Measurements from ENCODE around the gene APEX2.
"Not testable (repeated sequence)": the region's sequence is repeated elsewhere in the genome, so short reads cannot be mapped to it uniquely, and the experiment has no call there.

APEX2 gene

DNA sequence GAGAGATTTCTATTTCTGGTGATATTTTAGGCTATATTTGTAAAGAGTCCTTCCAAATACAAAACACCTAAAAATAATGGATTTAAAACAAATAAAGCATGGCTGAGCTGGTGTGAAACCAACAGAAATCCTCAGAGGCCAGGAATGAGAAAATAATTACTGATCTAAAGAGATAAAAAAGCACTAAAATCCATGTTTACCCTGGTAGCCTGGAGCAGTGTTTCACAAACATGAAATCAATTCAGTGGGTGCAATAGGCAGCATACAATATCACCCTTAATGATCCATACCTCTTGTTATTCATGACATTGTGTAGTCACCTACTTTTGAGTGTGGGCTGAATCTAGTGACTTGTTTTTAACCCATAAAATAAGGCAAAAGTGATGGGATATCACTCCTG, 20.7 kb upstream of the APEX2 start:
- no peak overlapping the region for H2AFZ ChIP-seq (ENCODE audit: low read depth, low read length)
- H3K4me2 ChIP-seq (ENCODE audit: insufficient read depth, low read length), result no peak overlapping the region
- H3K36me3 ChIP-seq (ENCODE audit: insufficient read depth, low read length), result no peaks in the 10 kb centered on the region
- no peaks in the 10 kb centered on the region for H4K20me1 ChIP-seq (ENCODE audit: insufficient read depth, low read length)
- ATAC-seq (ENCODE audit: insufficient read depth, low read depth) (no peak), DNase-seq (no peak)
- H3K27ac ChIP-seq (ENCODE audit: low read length), result no peak overlapping the region
- H3K27me3 ChIP-seq (ENCODE audit: insufficient read depth, low read length, poor library complexity), result no peaks in the 10 kb centered on the region
- H3K9ac ChIP-seq (ENCODE audit: low read depth, low read length), result no peak overlapping the region
- TF ChIP-seq EZH2 (IDR thresholded peaks at IDR 0.05; ENCODE audit: borderline replicate concordance, low read depth, low read length, severe bottlenecking), result no peak
- TF ChIP-seq, protein P1, sequence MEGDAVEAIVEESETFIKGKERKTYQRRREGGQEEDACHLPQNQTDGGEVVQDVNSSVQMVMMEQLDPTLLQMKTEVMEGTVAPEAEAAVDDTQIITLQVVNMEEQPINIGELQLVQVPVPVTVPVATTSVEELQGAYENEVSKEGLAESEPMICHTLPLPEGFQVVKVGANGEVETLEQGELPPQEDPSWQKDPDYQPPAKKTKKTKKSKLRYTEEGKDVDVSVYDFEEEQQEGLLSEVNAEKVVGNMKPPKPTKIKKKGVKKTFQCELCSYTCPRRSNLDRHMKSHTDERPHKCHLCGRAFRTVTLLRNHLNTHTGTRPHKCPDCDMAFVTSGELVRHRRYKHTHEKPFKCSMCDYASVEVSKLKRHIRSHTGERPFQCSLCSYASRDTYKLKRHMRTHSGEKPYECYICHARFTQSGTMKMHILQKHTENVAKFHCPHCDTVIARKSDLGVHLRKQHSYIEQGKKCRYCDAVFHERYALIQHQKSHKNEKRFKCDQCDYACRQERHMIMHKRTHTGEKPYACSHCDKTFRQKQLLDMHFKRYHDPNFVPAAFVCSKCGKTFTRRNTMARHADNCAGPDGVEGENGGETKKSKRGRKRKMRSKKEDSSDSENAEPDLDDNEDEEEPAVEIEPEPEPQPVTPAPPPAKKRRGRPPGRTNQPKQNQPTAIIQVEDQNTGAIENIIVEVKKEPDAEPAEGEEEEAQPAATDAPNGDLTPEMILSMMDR (IDR thresholded peaks at IDR 0.05; ENCODE audit: borderline replicate concordance, extremely low read depth, low read length, poor library complexity, severe bottlenecking), result no peak
- H3K79me2 ChIP-seq (ENCODE audit: insufficient read depth, low read length), result no peaks in the 10 kb centered on the region
- no peak overlapping the region for H3K4me3 ChIP-seq (ENCODE audit: low read depth in 1 of 2, low read length in 2 of 2)
- H3K4me1 ChIP-seq (ENCODE audit: insufficient read depth, low read length), result no peaks in the 10 kb centered on the region
- H3K9me3 ChIP-seq (ENCODE audit: insufficient read depth, low read length, severe bottlenecking), result no peaks in the 10 kb centered on the region

GRCh38 chrX:54980334-54980733, 19.8 kb upstream of the APEX2 start:
- ATAC-seq (ENCODE audit: insufficient read depth, low read depth), result no peak
- Histone ChIP-seq H3K4me2 (ENCODE audit: insufficient read depth, low read length) (no peak overlapping the region), H3K9me3 (ENCODE audit: insufficient read depth, low read length, severe bottlenecking) (no peaks in the 10 kb centered on the region), H3K27ac (ENCODE audit: low read length) (no peak overlapping the region), H3K79me2 (ENCODE audit: insufficient read depth, low read length) (no peaks in the 10 kb centered on the region), H3K27me3 (ENCODE audit: insufficient read depth, low read length, poor library complexity) (no peaks in the 10 kb centered on the region), H3K4me1 (ENCODE audit: insufficient read depth, low read length) (no peaks in the 10 kb centered on the region), H3K36me3 (ENCODE audit: insufficient read depth, low read length) (no peaks in the 10 kb centered on the region), H4K20me1 (ENCODE audit: insufficient read depth, low read length) (no peaks in the 10 kb centered on the region), H2AFZ (ENCODE audit: low read depth, low read length) (no peak overlapping the region), H3K4me3 (ENCODE audit: low read depth in 1 of 2, low read length in 2 of 2) (no peak overlapping the region), H3K9ac (ENCODE audit: low read depth, low read length) (no peak overlapping the region)
- DNase-seq, result no peak
- no peak for TF ChIP-seq EZH2 (IDR thresholded peaks at IDR 0.05; ENCODE audit: borderline replicate concordance, low read depth, low read length, severe bottlenecking)
- TF ChIP-seq, protein P1 (IDR thresholded peaks at IDR 0.05; ENCODE audit: borderline replicate concordance, extremely low read depth, low read length, poor library complexity, severe bottlenecking), result no peak

DNA sequence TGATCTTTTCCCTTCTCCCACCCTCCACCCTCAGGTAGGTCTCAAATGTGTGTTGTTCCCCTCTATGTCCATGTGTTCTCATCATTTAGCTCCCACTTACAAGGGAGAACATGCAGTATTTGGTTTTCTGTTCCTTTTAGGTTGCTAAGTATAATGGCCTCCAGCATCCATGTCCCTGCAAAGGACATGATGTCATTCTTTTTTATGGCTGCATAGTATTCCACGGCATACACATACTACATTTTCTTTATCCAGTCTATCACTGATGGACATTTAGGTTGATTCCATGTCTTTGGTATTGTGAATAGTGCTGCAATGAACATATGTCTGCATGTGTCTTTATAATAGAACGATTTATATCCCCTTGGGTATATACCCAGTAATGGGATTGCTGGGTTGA, 16.9 kb upstream of the APEX2 start:
- H3K36me3 ChIP-seq (ENCODE audit: insufficient read depth, low read length); H3K27ac ChIP-seq (ENCODE audit: low read length); H3K9me3 ChIP-seq (ENCODE audit: insufficient read depth, low read length, severe bottlenecking); H3K4me3 ChIP-seq (ENCODE audit: low read depth in 1 of 2, low read length in 2 of 2); H3K4me1 ChIP-seq (ENCODE audit: insufficient read depth, low read length); DNase-seq; H2AFZ ChIP-seq (ENCODE audit: low read depth, low read length); ATAC-seq (ENCODE audit: insufficient read depth, low read depth); H4K20me1 ChIP-seq (ENCODE audit: insufficient read depth, low read length); H3K4me2 ChIP-seq (ENCODE audit: insufficient read depth, low read length); H3K9ac ChIP-seq (ENCODE audit: low read depth, low read length); H3K27me3 ChIP-seq (ENCODE audit: insufficient read depth, low read length, poor library complexity); H3K79me2 ChIP-seq (ENCODE audit: insufficient read depth, low read length): not testable (repeated sequence)

DNA sequence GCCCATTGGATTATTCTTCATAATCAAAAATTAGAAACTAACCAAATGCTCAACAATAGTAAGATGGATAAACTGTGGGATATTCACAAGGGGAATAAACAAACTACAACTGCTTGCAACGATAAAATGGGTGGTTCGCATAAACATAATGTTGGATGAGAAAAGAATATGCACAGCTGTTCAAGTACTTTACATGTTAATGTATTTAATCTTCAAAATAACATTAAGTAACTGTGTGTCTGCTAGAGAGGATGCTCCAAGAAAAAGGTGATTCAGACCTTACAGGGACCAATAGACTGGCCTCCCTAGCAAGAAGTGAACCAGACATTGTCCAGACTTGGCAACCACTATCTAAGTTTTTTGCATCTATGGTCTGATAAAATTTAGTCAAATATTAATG, 8.5 kb upstream of the APEX2 start:
- TF ChIP-seq EZH2 (IDR thresholded peaks at IDR 0.05; ENCODE audit: borderline replicate concordance, low read depth, low read length, severe bottlenecking), result no peak
- TF ChIP-seq, protein P1 (IDR thresholded peaks at IDR 0.05; ENCODE audit: borderline replicate concordance, extremely low read depth, low read length, poor library complexity, severe bottlenecking), result no peak
- ATAC-seq (ENCODE audit: insufficient read depth, low read depth) (no peak), DNase-seq (no peak)
- H3K36me3 ChIP-seq (ENCODE audit: insufficient read depth, low read length), result no peaks in the 10 kb centered on the region
- no peaks in the 10 kb centered on the region for H3K9me3 ChIP-seq (ENCODE audit: insufficient read depth, low read length, severe bottlenecking)
- no peak overlapping the region for H3K4me2 ChIP-seq (ENCODE audit: insufficient read depth, low read length)
- no peaks in the 10 kb centered on the region for H3K79me2 ChIP-seq (ENCODE audit: insufficient read depth, low read length)
- H3K9ac ChIP-seq (ENCODE audit: low read depth, low read length), result no peak overlapping the region
- no peaks in the 10 kb centered on the region for H4K20me1 ChIP-seq (ENCODE audit: insufficient read depth, low read length)
- no peaks in the 10 kb centered on the region for H3K4me1 ChIP-seq (ENCODE audit: insufficient read depth, low read length)
- no peaks in the 10 kb centered on the region for H3K27me3 ChIP-seq (ENCODE audit: insufficient read depth, low read length, poor library complexity)
- H2AFZ ChIP-seq (ENCODE audit: low read depth, low read length), result no peak overlapping the region
- no peak overlapping the region for H3K27ac ChIP-seq (ENCODE audit: low read length)
- H3K4me3 ChIP-seq (ENCODE audit: low read depth in 1 of 2, low read length in 2 of 2), result no peak overlapping the region

All from DND-41 (cell line).